Esophagus squamous epithelium (tissue), 5 donors: ENCODE data around the gene NR1H2. TPM values are rescaled to one million over a fixed set of nuclear protein-coding genes. Genes with fewer than 3 reads are reported as not detected.
A peak's percentile ranks its signal among the peaks of the same experiment; 100 is the strongest.

ENCODE experiments used
- DNase-seq: peaks from one replicate; lab custom pipeline; 2025; lab: John Stamatoyannopoulos, UW
- H3K27ac ChIP-seq, 4 donors: fragments of 200-600 bp; sonication (generic); one replicate each; pipeline ENCODE4 v1.5.1; 2016 to 2019; ENCODE audit warnings: mild to moderate bottlenecking in 1 of 4
- H3K27me3 ChIP-seq, 4 donors: fragments of 200-600 bp; sonication (generic); 1 replicate in 3 of 4; 2 replicates in 1 of 4; pipeline versions ENCODE4 v1.5.1 to v1.6.0; 2017 to 2021; ENCODE audit warnings: antibody characterized with exemption in 1 of 4
- H3K36me3 ChIP-seq, 3 donors: fragments of 200-600 bp; sonication (generic); one replicate each; pipeline ENCODE4 v1.5.1; 2016 to 2019
- H3K4me1 ChIP-seq, 3 donors: fragments of 200-600 bp; sonication (generic); one replicate each; pipeline ENCODE4 v1.5.1; 2017 to 2019
- H3K4me3 ChIP-seq, 4 donors: fragments of 200-600 bp; sonication (generic); 1 replicate in 3 of 4; 2 replicates in 1 of 4; pipeline ENCODE4 v1.5.1; 2016 to 2019; ENCODE audit warnings: mild to moderate bottlenecking in 2 of 4, moderate library complexity in 1 of 4
- H3K9me3 ChIP-seq, 3 donors: fragments of 200-600 bp; sonication (generic); one replicate each; pipeline ENCODE4 v1.5.1; 2016 to 2019
- POLR2A ChIP-seq, 4 donors: fragments of 450-650 bp; IDR thresholded peaks; one replicate each; pipeline ENCODE4 v1.6.1; 2017; ENCODE audit warnings: antibody characterized with exemption in 4 of 4, mild to moderate bottlenecking in 4 of 4, moderate library complexity in 3 of 4
- WGBS, 2 donors: methylation state at CpG; one replicate each; pipeline ENCODE4 v1.1.5; 2018; 5-methylcytosine and 5-hydroxymethylcytosine counted together
- intact Hi-C: fragments of 100-400 bp; cut with DNase I; formaldehyde crosslinking; loops from one replicate; pipeline ENCODE4 v1.15.0; 2022
- total RNA-seq, 4 donors: library from RNA; depleted of rRNA; stranded (reverse); fragments of >200 nt; gene quantifications; one replicate each; pipeline ENCODE4 v1.1.0, GENCODE V29; 2016
- TF ChIP-seq, protein P1 (sequence below), 6 experiments: fragments of 450-650 bp in 4 of 6; fragments of 200-600 bp in 2 of 6; sonication (generic) in 2 of 6; IDR thresholded peaks; one replicate each; pipeline ENCODE4 v1.5.1; 2016 to 2019; ENCODE audit warnings: antibody characterized with exemption in 6 of 6, mild to moderate bottlenecking in 4 of 6, moderate library complexity in 4 of 6
- donor health status: DM: yes; HTN: yes; CAD: no.

Gene NR1H2
- total RNA-seq, 4 donors from 2014 or later: 48.6 to 84.1 (median 68.1) TPM

DNA sequence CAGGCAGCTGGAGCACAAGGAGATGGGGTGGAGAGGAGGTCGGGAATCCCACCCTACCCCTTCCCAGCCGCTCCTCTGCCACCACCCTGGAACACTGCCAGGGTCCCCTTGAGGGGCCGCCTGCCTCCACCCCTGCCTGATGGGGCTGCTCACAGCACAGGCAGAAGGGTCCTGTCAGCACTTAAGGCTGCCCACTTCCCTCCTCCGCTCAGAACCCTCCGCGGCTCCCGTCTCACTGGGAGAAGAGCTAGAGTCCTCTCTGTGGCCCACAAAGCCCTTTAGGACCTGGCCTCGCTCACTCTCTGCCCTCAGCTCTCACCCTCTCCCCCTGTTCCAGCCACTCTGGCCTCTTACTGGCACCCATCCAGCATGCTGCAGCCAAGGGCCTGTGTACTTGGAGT lies 4.5 kb downstream of the NR1H2 start:
- H3K9me3 ChIP-seq: no peaks in the 10 kb centered on the region
- intact Hi-C loops: no loop called here
- H3K36me3 ChIP-seq: peaks cover 27 to 59% (median 49%) of the 10 kb centered on the region in 3 donors
- peaks cover 13 to 51% (median 14%) of the 10 kb centered on the region in 3 donors for H3K4me1 ChIP-seq
- WGBS, 2 donors: 90 to 96% methylated on average over 5 to 6 of the region's 8 CpGs
- no peak overlapping the region for H3K4me3 ChIP-seq
- no peak for DNase-seq
- no peaks in the 10 kb centered on the region for H3K27me3 ChIP-seq
- TF ChIP-seq POLR2A (IDR thresholded peaks at IDR 0.05): no peak
- TF ChIP-seq, protein P1, sequence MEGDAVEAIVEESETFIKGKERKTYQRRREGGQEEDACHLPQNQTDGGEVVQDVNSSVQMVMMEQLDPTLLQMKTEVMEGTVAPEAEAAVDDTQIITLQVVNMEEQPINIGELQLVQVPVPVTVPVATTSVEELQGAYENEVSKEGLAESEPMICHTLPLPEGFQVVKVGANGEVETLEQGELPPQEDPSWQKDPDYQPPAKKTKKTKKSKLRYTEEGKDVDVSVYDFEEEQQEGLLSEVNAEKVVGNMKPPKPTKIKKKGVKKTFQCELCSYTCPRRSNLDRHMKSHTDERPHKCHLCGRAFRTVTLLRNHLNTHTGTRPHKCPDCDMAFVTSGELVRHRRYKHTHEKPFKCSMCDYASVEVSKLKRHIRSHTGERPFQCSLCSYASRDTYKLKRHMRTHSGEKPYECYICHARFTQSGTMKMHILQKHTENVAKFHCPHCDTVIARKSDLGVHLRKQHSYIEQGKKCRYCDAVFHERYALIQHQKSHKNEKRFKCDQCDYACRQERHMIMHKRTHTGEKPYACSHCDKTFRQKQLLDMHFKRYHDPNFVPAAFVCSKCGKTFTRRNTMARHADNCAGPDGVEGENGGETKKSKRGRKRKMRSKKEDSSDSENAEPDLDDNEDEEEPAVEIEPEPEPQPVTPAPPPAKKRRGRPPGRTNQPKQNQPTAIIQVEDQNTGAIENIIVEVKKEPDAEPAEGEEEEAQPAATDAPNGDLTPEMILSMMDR (IDR thresholded peaks at IDR 0.05): no peak
- no peak overlapping the region for H3K27ac ChIP-seq

DNA sequence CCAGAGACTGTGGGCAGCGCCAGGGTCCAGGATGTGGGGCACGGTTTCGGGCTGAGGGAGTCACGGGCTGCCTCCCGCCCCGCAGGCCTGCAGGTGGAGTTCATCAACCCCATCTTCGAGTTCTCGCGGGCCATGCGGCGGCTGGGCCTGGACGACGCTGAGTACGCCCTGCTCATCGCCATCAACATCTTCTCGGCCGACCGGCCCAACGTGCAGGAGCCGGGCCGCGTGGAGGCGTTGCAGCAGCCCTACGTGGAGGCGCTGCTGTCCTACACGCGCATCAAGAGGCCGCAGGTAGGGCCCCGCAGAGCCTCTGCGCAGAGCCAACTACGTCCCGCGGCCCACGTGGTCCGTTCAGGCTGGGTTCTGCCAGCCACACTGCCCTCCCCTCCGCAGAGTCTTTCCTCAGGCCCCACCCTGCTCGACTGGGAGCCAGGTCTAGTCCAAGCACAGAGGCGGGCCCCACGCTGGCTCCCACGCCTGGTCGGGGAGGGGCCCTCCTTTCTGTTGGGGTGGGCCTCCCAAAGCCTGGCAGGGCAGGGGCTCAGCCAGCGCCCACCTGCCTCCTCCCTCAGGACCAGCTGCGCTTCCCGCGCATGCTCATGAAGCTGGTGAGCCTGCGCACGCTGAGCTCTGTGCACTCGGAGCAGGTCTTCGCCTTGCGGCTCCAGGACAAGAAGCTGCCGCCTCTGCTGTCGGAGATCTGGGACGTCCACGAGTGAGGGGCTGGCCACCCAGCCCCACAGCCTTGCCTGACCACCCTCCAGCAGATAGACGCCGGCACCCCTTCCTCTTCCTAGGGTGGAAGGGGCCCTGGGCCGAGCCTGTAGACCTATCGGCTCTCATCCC lies 5.8 kb downstream of the NR1H2 start:
- intact Hi-C loops: no loop called here
- H3K4me1 ChIP-seq: peaks cover 12 to 44% (median 13%) of the 10 kb centered on the region in 3 donors

DNA sequence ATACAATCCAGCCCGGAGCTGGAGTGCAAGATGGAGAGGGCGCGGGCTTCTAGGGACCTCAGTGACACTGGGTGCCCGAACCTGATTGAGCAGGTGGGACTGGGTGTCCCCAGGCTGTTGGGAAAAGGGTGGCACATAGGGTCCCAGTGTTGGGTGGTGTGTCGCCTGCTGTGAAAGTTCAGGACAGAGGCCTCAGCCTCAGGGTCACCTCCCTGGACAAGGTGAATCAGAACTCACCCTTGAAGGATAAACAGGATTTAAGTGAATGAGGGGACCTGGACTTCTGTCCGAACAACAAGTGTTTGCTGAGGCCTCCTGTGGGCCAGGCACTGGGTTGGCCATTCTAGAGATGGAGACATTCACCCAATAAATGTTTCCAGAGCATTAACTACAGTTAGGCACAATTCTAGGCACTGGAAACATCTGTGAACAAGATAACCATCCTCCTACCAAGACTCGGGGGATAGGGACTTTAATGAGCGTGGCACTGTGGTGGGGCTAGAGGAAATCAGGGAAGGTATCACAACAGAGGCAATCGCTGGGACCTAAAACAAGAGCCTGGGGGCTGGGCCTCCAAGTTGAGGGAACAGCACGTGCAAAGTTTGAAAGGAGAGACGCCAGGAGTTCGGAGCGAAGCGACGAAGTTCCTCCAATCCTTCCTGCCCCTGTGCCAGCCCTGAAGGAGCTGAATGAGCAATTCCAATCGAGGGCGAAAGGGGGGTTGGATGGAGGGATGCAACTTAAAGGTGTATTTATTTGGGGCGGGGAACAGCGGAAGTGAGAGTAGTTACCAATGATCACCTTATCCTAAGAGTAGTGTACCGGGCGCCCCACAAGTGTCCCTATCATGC lies 7.0 kb downstream of the NR1H2 start:
- DNase-seq: no peak
- Histone ChIP-seq H3K4me3 (peak overlapping the region; percentile 60 to 95 (median 83)), H3K36me3 (peaks cover 24 to 66% (median 42%) of the 10 kb centered on the region in 3 donors), H3K4me1 (peaks cover 12 to 38% (median 13%) of the 10 kb centered on the region in 3 donors), H3K27ac (peak overlapping the region; percentile 75 to 94 (median 91)), H3K27me3 (no peaks in the 10 kb centered on the region), H3K9me3 (no peaks in the 10 kb centered on the region)
- no peak for TF ChIP-seq POLR2A (IDR thresholded peaks at IDR 0.05)
- TF ChIP-seq, protein P1 (IDR thresholded peaks at IDR 0.05): no peak
- 44 to 52% methylated on average over 20 to 21 of the region's 21 CpGs for WGBS, 2 donors
- intact Hi-C loops: no loop called here

More for the DNA sequence above, 5.8 kb downstream of the NR1H2 start:
- Histone ChIP-seq H3K9me3 (no peaks in the 10 kb centered on the region), H3K4me3 (no peak overlapping the region), H3K27ac (no peak overlapping the region), H3K36me3 (peaks cover 32 to 67% (median 49%) of the 10 kb centered on the region in 3 donors), H3K27me3 (no peaks in the 10 kb centered on the region)
- DNase-seq: no peak
- 81 to 83% methylated on average over 9 to 24 of the region's 58 CpGs for WGBS, 2 donors
- no peak for TF ChIP-seq POLR2A (IDR thresholded peaks at IDR 0.05)
- TF ChIP-seq, protein P1 (IDR thresholded peaks at IDR 0.05): no peak

DNA sequence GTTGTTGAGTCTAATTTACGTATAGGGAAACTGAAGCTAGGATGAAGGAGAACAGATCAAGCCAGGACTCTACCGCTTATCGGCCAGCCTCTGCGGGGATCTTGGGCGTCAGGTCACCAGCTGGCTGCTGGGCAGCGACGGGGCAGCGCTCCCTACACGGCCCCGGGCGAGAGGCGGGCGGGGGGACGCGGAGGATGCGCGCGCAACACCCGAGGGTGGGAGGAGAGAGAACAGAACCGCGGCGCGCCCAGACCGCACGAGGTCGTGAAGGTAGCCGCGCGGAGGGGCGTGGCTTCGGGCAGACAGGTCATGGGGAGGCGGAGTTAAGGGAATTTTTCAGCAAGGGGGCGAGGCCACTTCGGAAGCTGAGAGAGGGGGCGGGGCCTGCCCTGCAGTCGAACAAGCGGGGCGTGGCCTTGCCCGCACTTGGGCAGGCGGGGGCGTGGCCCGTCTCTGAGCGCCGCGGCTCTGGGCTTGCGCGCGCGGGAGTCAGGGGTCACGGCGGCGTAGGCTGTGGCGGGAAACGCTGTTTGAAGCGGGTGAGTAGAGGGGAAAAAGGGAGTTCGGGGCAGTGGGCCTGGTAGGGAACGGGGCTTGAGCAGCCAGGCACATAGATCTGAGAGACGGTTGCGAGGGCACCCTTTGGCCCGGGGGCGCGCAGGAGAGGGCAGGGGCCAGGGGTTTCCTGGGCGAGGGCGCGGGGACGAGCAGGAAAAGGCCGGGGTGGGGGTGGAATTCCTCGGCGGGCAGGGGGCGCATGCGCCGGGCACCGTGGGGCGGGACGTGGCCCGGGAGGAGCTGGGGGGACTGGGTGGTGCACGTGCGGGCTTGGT lies 7.8 kb downstream of the NR1H2 start, which contains the start of gene POLD1:
Gene POLD1 (plus strand): TSS at position 496 of the 833 bp plus-strand sequence. CDS start 14,505 bp downstream, outside the sequence.
- WGBS, 2 donors: 0 to 1% methylated on average over 26 to 37 of the region's 78 CpGs
- Histone ChIP-seq H3K27ac (peak within 1 kb of the TSS; percentile 75 to 94 (median 91)), H3K36me3 (peaks cover 16 to 57% (median 35%) of the 10 kb centered on the region in 3 donors), H3K27me3 (no peaks in the 10 kb centered on the region), H3K4me3 (peak within 1 kb of the TSS; percentile 60 to 95 (median 83)), H3K4me1 (peaks cover 12 to 38% (median 13%) of the 10 kb centered on the region in 3 donors), H3K9me3 (no peaks in the 10 kb centered on the region)
- peak; percentile 86 for DNase-seq
- intact Hi-C loops: no loop called here
- TF ChIP-seq POLR2A (IDR thresholded peaks at IDR 0.05): peak in 3 of 4 donors; percentile 13 to 28 (median 22)
- TF ChIP-seq, protein P1 (IDR thresholded peaks at IDR 0.05): peak in 1 of 6 experiments; percentile 31
